HG02763 (cell line): ENCODE data around the gene RAB11B.
"Not testable (repeated sequence)": the region's sequence is repeated elsewhere in the genome, so short reads cannot be mapped to it uniquely, and the experiment has no call there.

Experiments used
- ATAC-seq: cut with Tn5 transposase; IDR thresholded peaks from one replicate; pipeline ENCODE4 v1.9.1; 2021; ENCODE audit warnings: mild to moderate bottlenecking, moderate library complexity; ENCODE audit not compliant: unreplicated experiment

The RAB11B gene

DNA sequence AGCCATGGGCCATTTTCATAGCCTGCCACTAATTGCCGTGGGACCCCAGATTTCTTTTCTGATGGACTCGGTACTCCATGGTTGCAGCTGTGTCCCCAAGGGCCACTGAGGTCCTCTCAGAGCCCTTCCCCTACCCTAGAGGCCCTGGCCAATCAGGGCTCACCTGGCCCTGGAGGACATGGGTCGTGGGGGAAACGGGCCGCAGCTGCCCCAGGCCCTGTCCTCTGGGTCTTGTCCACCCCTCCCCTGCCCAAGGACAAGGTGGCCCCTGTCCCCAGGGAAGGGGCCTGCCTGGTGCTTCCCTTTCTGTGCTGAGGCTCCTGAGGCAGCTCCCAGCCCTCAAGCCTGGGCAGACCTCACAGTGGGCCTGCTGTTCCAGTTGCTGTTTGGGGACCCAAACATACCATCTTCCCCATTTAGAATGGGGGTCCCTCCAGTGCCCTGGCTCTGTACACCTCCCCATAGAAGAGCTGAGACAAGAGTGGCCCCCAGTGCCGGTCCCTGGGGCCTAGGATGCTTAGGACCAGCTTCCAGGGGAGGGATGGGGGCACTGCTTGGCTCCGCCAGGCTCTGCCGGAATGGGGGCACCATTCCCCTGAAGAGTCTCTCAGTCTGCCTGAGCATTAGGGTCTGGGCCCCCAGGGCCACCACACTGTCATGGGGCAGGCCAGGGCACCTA lies 3.2 kb downstream of the RAB11B start:
- ATAC-seq: no peak

DNA sequence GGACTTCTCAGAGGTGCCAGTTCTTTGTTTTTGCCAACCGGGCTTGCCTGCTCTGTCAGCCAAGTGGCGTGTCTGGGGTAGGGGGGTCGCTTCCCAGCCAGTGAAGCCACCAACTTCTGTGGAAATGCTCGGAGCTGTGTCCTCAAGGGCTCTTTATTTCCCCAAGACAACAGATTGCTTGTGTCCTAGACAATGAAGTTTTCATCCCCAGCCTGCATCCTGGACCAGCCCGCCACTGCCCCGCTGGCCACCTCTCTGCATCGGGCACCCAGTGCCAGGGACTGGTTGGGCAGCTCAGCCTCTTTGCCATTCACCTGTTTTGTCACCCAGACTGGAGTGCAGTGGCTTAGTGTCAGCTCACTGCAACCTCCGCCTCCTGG lies 3.7 kb downstream of the RAB11B start:
- ATAC-seq: no peak

DNA sequence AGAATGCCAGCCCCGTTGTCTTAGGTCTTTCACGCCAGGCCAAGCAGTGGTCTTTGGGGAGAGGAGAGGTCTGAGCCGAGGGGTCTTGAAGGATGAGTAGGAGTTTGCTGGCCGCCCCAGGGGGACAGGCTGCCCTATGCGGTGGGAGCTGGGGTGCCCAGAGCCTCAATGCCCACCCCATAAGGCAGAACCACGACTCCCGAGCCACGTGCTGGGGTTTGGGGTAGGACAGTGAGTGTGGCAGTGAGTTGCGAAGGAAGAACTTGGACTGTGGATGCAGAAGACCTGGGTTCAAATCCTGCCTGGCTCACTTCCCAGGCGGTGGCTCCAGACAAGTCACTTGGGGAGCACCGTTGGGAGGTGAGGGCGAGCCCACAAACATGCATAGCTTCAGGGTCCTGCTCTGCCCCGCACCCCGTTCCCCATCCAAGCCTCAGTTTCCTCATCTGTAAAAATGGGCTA lies 5.5 kb downstream of the RAB11B start:
- ATAC-seq: no peak

DNA sequence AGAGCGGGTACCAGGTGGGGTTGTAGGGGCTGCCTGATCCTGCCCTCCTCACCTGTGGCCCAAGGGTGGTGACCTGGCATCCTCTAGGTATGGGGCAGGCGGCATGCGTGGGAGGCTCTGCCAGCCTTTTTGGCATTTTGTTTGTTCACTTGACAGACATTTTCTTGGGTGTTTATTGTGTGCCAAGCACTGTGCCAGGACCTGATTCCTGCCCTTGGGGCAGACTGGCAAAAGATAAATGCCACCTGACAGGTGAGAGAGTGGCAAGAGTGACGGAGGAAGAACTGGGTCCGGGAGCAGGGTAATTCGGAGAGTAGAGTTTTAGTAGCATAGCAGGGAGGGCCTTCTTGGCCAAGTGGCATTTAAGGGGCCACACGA lies 6.0 kb downstream of the RAB11B start:
- no peak for ATAC-seq

DNA sequence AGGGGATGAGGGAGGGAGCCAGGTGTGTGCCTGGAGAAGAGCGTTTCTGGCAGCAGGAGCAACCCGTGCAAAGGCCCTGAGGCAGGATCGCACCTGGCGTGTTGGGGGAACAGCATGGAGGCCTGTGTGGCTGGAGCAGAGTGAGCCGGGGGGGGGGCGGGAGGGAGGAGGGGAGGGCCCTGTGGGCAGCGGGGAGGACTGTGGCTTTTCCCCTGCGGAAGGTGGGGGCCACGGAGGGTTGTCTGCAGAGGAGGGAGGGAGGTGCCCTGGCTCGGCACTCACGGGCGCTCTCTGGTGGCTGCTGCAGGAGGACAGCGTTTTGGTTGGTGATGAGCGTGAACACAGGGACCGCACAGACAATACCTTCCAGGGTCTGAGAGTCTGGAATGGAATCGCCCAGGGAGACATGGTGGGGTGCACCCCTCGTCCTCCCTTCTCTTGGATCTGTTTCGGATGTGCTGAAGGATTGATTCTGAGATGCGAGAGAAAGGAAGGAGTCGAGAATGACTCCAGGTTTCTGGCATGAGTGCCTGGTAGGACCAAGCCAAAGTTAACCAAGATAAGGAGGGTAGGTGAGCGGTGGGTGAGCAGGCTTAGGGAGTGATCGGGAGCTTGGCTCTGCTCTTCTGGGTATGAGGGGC lies 6.5 kb downstream of the RAB11B start:
- ATAC-seq: no peak

DNA sequence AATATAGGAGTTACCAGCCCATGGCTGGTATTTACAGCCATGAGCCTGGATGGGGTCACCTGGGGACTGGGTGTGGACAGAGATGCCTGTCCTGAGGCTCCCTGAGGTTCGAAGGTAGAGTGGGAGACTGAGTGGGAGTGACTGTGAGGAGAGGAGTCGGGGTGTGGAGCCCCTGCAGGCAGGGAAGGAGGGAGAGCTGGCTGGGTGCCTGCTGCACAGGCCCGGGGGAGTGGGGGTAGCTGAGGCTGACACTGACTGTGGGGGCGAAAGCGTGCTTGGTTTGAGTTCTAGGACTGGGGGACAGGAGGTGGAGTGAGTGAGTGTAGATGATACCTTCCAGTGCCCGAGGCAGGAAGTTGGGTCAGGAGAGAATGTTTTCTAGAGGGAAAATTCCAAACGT lies 7.1 kb downstream of the RAB11B start:
- no peak for ATAC-seq

- no peak for ATAC-seq
Observed at GRCh38 chr19:8397746-8398310, 7.7 kb downstream of the RAB11B start.

DNA sequence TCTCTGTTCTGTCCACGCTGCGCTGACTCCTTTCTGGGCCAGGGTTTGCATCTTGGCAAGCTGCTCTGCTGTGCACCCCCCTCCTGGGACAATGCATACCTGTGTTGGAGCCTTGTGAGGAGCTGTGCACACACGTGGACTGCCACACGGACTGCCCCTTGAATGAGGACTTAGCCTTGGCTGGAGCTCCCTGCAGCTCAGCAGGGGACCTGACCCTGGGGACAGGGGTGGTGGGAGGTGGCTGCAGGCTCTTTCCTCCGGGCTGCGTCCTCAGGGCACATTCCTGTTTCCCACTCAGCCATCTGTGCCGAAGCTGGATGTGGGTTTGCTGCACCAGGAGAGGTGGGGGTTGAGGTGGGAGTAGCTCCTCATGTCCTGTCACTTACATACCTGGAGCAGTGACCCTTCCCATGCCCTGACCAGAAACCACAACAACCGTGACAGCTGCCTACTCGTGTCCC lies 8.2 kb downstream of the RAB11B start:
- no peak for ATAC-seq

DNA sequence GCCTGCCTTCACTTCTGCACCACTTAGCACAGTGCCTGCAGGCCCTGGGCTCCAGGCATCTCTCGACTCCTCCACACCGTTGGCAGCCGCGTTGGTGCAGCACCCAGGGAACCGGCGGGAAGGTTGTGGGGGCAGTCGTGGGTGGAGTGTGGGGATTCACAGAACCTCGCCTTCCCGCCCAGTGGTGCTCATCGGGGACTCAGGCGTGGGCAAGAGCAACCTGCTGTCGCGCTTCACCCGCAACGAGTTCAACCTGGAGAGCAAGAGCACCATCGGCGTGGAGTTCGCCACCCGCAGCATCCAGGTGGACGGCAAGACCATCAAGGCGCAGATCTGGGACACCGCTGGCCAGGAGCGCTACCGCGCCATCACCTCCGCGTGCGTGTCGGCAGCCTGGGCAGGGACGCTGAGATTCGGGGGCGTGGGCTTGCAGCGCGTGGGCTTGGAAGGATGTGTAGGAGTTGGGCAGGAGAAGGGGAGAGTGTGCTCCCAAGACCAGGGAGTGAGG lies 9.6 kb downstream of the RAB11B start:
- no peak for ATAC-seq

DNA sequence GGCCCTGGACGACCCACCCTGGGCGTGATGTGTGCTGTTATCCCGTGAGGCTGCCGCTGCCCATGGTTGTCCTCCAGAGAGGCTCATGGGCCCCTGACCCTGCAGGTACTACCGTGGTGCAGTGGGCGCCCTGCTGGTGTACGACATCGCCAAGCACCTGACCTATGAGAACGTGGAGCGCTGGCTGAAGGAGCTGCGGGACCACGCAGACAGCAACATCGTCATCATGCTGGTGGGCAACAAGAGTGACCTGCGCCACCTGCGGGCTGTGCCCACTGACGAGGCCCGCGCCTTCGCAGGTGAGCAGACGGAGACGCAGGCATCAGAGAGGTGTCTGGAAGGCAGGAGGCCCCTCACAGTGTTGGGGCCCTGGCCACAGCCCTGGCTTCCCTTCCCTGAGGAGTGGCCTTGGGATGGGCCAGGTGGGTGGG lies 11.8 kb downstream of the RAB11B start:
- no peak for ATAC-seq

GRCh38 chr19:8403098-8403819 lies 13.1 kb downstream of the RAB11B start:
- ATAC-seq: no peak

DNA sequence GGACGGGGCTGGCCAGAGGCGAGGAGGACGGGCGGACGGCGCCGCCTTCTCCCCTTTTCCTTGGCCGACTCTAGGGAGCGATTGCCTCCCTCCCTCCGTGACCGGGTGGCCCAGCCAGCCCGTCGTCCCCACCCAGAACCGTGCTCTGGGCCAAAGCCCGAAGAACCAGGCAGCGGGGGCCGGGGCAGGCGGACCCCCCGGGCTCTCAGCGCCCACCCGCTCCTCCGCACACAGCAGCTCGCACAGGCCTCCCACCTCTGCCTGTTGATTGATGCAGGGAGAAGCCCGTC lies 13.6 kb downstream of the RAB11B start:
- no peak for ATAC-seq

- no peak for ATAC-seq
Observed at GRCh38 chr19:8404391-8405151, 14.4 kb downstream of the RAB11B start.

DNA sequence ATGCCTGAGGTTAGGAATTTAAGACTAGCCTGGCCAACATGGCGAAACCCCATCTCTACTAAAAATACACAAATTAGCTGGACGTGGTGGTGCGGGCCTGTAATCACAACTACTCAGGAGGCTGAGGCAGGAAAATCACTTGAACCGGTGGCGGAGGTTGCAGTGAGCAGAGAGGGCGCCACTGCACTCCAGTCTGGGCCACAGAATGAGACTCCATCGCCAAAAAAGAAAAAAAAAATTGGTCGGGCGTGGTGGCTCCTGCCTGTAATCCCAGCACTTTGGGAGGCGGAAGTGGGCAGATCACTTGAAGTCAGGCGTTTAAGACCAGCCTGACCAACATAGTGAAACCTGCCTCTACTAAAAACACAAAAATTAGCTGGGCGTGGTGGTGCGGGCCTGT lies 20.6 kb downstream of the RAB11B start:
- not testable (repeated sequence) for ATAC-seq

DNA sequence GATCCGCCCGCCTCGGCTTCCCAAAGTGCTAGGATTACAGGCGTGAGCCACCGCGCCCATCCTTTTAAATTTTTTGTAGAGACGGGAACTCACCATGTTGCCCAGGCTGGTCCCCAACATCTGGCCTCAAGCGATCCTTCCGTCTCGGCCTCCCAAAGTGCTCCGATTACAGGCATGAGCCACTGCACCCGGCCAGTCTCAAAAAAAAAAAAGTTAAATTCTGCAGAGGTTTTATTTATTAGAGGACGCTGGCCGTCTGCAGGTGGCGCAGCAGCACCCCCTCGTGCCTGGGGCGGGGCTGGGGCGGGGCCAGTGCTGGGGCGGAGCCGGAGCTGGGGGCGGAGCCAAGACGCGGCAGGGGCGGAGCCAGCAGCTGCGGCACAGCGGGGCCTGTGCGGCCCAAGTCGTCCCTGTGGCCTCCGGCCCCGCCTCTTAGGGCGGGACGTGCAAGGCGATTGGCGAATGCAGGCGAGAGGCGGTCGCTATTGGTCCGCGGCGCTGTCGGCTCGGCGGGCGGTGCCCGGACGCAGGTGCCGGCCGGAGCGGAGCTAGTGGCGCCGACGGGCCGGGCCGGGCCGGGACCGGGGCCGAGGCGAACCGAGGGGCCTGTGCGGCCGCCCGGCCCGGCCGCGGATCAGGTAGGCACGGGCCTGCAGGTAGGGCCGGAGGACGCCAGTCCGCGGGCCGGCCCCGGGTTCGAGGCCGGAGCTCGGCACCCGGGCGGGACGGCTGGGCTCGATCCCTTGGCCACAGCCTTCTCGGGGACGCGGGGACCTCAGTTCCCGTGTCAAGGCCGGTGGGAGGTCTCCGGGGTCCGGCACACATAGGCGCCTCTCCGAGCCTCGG lies 22.8 kb downstream of the RAB11B start, which contains the start of gene MARCHF2:
MARCHF2 (plus strand) TSS at position 523 of the 846 bp plus-strand sequence. CDS start 8,536 bp downstream, outside the sequence.
- ATAC-seq: peak; percentile 99

- ATAC-seq: no peak
Observed at GRCh38 chr19:8413629-8413995, 23.5 kb downstream of the RAB11B start.

DNA sequence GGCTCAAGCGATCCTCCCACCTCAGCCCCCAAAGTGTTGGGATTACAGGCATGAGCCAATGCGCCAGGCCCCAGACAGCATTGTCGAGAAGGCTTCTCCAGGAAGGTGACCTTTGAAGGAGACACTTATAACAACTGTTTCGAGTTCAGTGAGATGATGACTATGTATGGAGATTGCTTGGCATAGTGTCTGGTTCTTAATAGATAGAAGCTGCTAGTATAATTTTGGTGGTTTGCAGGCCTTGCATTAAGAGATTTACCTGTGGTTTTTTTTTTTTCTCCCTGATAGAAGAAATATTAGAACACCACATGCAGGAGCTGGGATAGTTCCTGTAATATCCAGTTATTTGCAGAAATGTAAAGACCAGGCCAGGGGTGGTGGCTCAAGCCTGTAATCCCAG lies 26.6 kb downstream of the RAB11B start:
- ATAC-seq: no peak

DNA sequence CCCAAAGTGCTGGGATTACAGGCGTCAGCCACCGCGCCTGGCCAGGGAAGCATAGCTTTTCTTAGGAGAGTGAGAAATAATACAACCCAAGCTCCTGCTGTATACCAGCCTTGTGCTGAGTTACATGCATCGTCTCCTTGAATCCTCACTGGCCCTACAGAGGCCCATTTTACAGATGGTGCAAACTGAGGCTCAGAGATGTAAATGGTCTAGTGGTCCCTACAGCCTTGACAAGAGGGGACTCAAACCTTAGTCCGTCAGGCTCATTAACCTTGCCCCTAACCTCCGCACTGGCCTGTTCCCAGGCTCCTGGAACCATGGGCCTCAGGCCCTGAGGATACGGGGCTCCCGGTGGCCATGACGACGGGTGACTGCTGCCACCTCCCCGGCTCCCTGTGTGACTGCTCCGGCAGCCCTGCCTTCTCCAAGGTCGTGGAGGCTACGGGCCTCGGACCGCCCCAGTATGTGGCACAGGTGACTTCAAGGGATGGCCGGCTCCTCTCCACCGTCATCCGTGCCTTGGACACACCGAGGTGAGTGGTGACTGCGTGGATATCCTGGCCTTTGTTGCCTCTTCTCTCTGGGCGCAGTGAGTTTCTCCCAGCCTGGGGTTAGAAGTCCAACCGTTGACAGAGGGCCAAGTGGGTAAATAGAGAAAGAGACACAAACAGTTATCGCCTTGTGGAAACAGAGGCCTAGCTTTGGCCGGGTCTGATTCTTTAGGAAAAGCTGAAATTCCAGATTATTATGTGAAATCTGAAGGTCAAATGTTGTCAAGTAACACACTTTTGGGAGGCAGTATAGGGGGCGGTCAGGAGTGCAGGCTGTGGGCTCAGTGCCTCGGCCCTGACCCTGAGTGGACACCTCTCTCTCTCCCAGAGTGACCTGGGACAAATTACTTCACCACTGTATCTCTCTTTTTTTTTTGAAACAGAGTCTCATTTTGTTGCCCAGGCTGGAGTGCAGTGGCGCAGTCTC lies 31.6 kb downstream of the RAB11B start:
- ATAC-seq: no peak

DNA sequence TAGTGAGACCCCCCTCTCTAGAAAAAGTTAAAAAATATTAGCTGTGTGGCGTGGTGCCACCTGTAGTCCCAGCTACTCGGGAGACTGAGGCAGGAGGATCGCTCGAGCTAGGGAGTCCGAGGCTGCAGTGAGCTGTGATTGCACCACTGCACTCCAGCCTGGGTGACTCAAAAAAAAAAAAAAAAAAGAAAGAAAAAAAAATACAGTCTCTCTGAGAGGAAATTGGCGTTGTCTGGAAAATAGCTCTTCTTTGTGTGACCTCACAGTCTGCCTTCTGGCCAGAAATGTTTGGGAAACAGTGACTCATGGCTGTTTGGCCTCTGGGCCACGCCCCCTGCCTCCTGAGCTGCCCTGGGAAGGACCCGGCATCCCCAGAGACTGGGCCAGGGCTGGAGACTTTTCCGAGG lies 33.7 kb downstream of the RAB11B start:
- no peak for ATAC-seq
